ENCODE measurements around the gene DKK3.

DKK3 gene

DNA sequence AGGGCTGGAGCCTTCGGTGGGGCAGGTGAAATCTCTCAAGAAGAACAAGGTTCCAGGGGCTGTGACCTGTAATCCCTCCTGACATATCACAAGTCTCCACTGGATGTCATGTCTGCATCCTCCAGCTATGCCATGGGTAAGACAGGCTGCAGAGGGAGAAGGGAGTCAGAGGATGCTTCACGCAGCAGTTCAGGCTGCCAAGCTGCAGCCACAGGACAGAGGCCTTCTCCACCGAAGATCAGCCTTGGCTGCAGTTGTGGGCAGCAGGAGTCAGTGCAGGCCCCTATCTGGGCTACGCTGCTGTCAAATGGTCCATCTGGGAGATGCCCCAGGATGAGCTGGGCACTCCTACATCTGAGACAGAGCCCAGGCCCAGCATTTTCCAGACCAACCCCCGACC, 25.0 kb downstream of the DKK3 start:
- Histone ChIP-seq H3K9me2 (replicated peaks; ENCODE audit: insufficient read depth, low read length) (no peaks in the 10 kb centered on the region), H3K9me3 (ENCODE audit: insufficient read depth, low read length) (no peaks in the 10 kb centered on the region), H3K36me3 (ENCODE audit: low read length) (no peaks in the 10 kb centered on the region), H3F3A (ENCODE audit: insufficient read depth) (no peaks in the 10 kb centered on the region), H3K79me2 (ENCODE audit: insufficient read depth, low read length) (no peaks in the 10 kb centered on the region), H3K27ac (ENCODE audit: low read depth, low read length) (no peak overlapping the region), H3K4me2 (ENCODE audit: low read depth, low read length, poor library complexity, severe bottlenecking) (no peak overlapping the region), H4K20me1 (ENCODE audit: low read depth, low read length) (no peaks in the 10 kb centered on the region), H2AFZ (ENCODE audit: low read depth, low read length, severe bottlenecking) (no peak overlapping the region), H3K4me3 (ENCODE audit: insufficient read depth, low read length, poor library complexity, severe bottlenecking) (no peak overlapping the region), H3K9ac (ENCODE audit: low read length) (no peak overlapping the region), H3K27me3 (ENCODE audit: low read length) (no peaks in the 10 kb centered on the region)
- TF ChIP-seq, protein P1, sequence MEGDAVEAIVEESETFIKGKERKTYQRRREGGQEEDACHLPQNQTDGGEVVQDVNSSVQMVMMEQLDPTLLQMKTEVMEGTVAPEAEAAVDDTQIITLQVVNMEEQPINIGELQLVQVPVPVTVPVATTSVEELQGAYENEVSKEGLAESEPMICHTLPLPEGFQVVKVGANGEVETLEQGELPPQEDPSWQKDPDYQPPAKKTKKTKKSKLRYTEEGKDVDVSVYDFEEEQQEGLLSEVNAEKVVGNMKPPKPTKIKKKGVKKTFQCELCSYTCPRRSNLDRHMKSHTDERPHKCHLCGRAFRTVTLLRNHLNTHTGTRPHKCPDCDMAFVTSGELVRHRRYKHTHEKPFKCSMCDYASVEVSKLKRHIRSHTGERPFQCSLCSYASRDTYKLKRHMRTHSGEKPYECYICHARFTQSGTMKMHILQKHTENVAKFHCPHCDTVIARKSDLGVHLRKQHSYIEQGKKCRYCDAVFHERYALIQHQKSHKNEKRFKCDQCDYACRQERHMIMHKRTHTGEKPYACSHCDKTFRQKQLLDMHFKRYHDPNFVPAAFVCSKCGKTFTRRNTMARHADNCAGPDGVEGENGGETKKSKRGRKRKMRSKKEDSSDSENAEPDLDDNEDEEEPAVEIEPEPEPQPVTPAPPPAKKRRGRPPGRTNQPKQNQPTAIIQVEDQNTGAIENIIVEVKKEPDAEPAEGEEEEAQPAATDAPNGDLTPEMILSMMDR (IDR thresholded peaks at IDR 0.05; ENCODE audit: insufficient read depth, low read length, poor library complexity, severe bottlenecking) = no peak
- no peak for TF ChIP-seq EZH2phosphoT487 (conservative IDR thresholded peaks at IDR 0.05; ENCODE audit: low read length)

DNA sequence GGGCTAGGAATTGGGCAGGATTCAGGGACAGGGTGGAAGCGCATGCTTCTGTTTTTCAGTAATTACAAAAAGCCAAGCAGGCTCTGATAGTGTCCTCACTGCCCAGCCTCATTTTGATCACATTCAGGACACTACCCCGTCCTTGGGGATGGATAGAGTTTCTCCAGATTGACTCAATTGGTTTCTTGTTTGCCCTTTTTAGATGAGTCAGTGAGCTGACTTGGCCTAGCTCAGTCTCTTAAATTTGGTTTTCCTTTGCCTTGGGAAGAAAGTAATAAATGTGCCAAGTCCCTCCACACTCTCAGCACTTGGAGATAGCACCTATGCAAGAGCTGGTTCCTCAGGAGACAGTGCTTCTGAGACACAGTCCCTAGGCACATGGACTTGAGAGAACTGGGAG, 25.5 kb downstream of the DKK3 start:
- TF ChIP-seq, protein P1 (IDR thresholded peaks at IDR 0.05; ENCODE audit: insufficient read depth, low read length, poor library complexity, severe bottlenecking) = no peak
- TF ChIP-seq EZH2phosphoT487 (conservative IDR thresholded peaks at IDR 0.05; ENCODE audit: low read length) = no peak
- H3K27ac ChIP-seq (ENCODE audit: low read depth, low read length) = no peak overlapping the region
- no peaks in the 10 kb centered on the region for H3K9me2 ChIP-seq (replicated peaks; ENCODE audit: insufficient read depth, low read length)
- no peak overlapping the region for H2AFZ ChIP-seq (ENCODE audit: low read depth, low read length, severe bottlenecking)
- no peak overlapping the region for H3K4me3 ChIP-seq (ENCODE audit: insufficient read depth, low read length, poor library complexity, severe bottlenecking)
- no peaks in the 10 kb centered on the region for H3K79me2 ChIP-seq (ENCODE audit: insufficient read depth, low read length)
- no peaks in the 10 kb centered on the region for H3K36me3 ChIP-seq (ENCODE audit: low read length)
- H3K9me3 ChIP-seq (ENCODE audit: insufficient read depth, low read length) = no peaks in the 10 kb centered on the region
- H3F3A ChIP-seq (ENCODE audit: insufficient read depth) = no peaks in the 10 kb centered on the region
- H3K9ac ChIP-seq (ENCODE audit: low read length) = no peak overlapping the region
- no peaks in the 10 kb centered on the region for H4K20me1 ChIP-seq (ENCODE audit: low read depth, low read length)
- no peaks in the 10 kb centered on the region for H3K27me3 ChIP-seq (ENCODE audit: low read length)
- no peak overlapping the region for H3K4me2 ChIP-seq (ENCODE audit: low read depth, low read length, poor library complexity, severe bottlenecking)

DNA sequence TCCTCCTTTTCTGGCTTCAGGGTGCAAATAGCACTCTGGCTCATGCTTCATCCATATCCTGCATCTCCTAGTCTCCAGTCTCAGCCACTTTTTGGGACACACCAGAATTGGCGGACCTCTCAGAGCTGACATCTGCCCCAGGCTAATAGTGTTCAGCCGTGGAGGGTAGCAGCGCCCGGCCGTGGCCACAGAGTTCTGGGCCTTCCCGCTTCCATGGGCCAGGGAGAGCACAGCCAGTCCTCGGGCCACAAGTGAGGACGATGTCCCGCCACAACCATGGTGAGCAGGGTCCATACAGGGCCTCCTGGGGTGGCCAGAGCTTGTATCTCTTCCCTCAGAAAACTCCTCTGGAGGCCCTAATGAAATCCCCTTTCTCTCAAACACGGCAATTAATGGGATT, 26.0 kb downstream of the DKK3 start:
- H3K27ac ChIP-seq (ENCODE audit: low read depth, low read length) = no peak overlapping the region

More for the DNA sequence above, 26.0 kb downstream of the DKK3 start:
- Histone ChIP-seq H3K4me3 (ENCODE audit: insufficient read depth, low read length, poor library complexity, severe bottlenecking) (no peak overlapping the region), H3K36me3 (ENCODE audit: low read length) (no peaks in the 10 kb centered on the region), H2AFZ (ENCODE audit: low read depth, low read length, severe bottlenecking) (no peak overlapping the region), H3K9me2 (replicated peaks; ENCODE audit: insufficient read depth, low read length) (no peaks in the 10 kb centered on the region), H4K20me1 (ENCODE audit: low read depth, low read length) (no peaks in the 10 kb centered on the region), H3K79me2 (ENCODE audit: insufficient read depth, low read length) (no peaks in the 10 kb centered on the region), H3K9ac (ENCODE audit: low read length) (no peak overlapping the region), H3K9me3 (ENCODE audit: insufficient read depth, low read length) (no peaks in the 10 kb centered on the region), H3K27me3 (ENCODE audit: low read length) (no peaks in the 10 kb centered on the region), H3K4me2 (ENCODE audit: low read depth, low read length, poor library complexity, severe bottlenecking) (no peak overlapping the region), H3F3A (ENCODE audit: insufficient read depth) (no peaks in the 10 kb centered on the region)
- TF ChIP-seq EZH2phosphoT487 (conservative IDR thresholded peaks at IDR 0.05; ENCODE audit: low read length) = no peak
- TF ChIP-seq, protein P1 (IDR thresholded peaks at IDR 0.05; ENCODE audit: insufficient read depth, low read length, poor library complexity, severe bottlenecking) = no peak
